HepG2 (cell line): ENCODE results near the gene FAAP100. TPM values are rescaled to one million over a fixed set of nuclear protein-coding genes. Genes with fewer than 3 reads are reported as not detected.

Experiments used
- GPN1 ChIP-seq: sonication (generic); formaldehyde crosslinking; IDR thresholded peaks from 2 replicates; pipeline ENCODE4 v1.5.1; 2020; ENCODE audit warnings: missing genetic modification reagents, borderline replicate concordance
- HNF4G ChIP-seq, 2 experiments: sonication (generic) in 1 of 2; formaldehyde crosslinking in 1 of 2; IDR thresholded peaks; 2 replicates each; pipeline versions ENCODE4 v1.4.0 to v1.6.1; 2011 to 2020; ENCODE audit warnings: borderline replicate concordance in 2 of 2, low read depth in 2 of 2, mild to moderate bottlenecking in 2 of 2, low read length in 1 of 2, missing genetic modification reagents in 1 of 2, moderate library complexity in 1 of 2
- MED13 ChIP-seq: sonication (generic); formaldehyde crosslinking; IDR thresholded peaks from 2 replicates; pipeline ENCODE4 v1.5.0; 2020; ENCODE audit warnings: missing genetic modification reagents
- NFATC3 ChIP-seq: sonication (generic); formaldehyde crosslinking; IDR thresholded peaks from 2 replicates; pipeline ENCODE4 v1.5.1; 2020; ENCODE audit warnings: mild to moderate bottlenecking, missing genetic modification reagents
- RELA ChIP-seq: sonication (generic); formaldehyde crosslinking; IDR thresholded peaks from 2 replicates; pipeline ENCODE4 v1.4.0; 2020; ENCODE audit warnings: missing genetic modification reagents
- ZIK1 ChIP-seq: sonication (generic); formaldehyde crosslinking; IDR thresholded peaks from 2 replicates; pipeline ENCODE4 v1.5.0; 2020; ENCODE audit warnings: mild to moderate bottlenecking, low read depth, missing genetic modification reagents, borderline replicate concordance
- ZNF484 ChIP-seq: sonication (generic); formaldehyde crosslinking; IDR thresholded peaks from 2 replicates; pipeline ENCODE4 v1.5.1; 2020; ENCODE audit warnings: mild to moderate bottlenecking, low read depth, missing genetic modification reagents, borderline replicate concordance
- ZNF552 ChIP-seq: sonication (generic); formaldehyde crosslinking; IDR thresholded peaks from 2 replicates; pipeline ENCODE4 v1.9.0; 2022; ENCODE audit warnings: missing genetic modification reagents, mild to moderate bottlenecking, borderline replicate concordance
- ZNF781 ChIP-seq: sonication (generic); formaldehyde crosslinking; IDR thresholded peaks from 2 replicates; pipeline ENCODE4 v1.5.1; 2020; ENCODE audit warnings: borderline replicate concordance, mild to moderate bottlenecking, missing genetic modification reagents; ENCODE audit errors: not compliant biosample characterization
- ZNF878 ChIP-seq: sonication (generic); formaldehyde crosslinking; IDR thresholded peaks from 2 replicates; pipeline ENCODE4 v1.8.1; 2023; ENCODE audit warnings: mild to moderate bottlenecking, missing genetic modification reagents, moderate library complexity
- polyA plus RNA-seq, 8 experiments: library from polyadenylated mRNA; depleted of rRNA in 3 of 8; stranded (reverse) in 7 of 8; unstranded in 1 of 8; fragments of >200 nt; fragmentation: Illumina TruSeq in 4 of 8; extraction: Trizol in 4 of 8; gene quantifications; 2 replicates each; pipeline versions ENCODE4 v1.2.1 to v1.2.3, GENCODE V29; 2011 to 2016; ENCODE audit warnings: low read depth in 4 of 8, missing spikeins in 1 of 8, mixed read lengths in 1 of 8; ENCODE audit not compliant: insufficient read depth in 1 of 8
- total RNA-seq, 5 experiments: library from RNA; depleted of rRNA; stranded (reverse); fragments of >200 nt; fragmentation: Illumina TruSeq; extraction: Trizol; gene quantifications; 2 replicates each; pipeline ENCODE4 v1.2.3, GENCODE V29; 2016; ENCODE audit warnings: low read depth in 1 of 5
- TF ChIP-seq, protein P1 (sequence below): fragments of 450-650 bp; IDR thresholded peaks from 2 replicates; pipeline ENCODE4 v1.6.1; 2017; ENCODE audit warnings: mild to moderate bottlenecking
- TF ChIP-seq, protein P2 (sequence below): sonication (generic); formaldehyde crosslinking; IDR thresholded peaks from 2 replicates; pipeline ENCODE4 v1.5.1; 2020; ENCODE audit warnings: mild to moderate bottlenecking, missing genetic modification reagents, borderline replicate concordance
- TF ChIP-seq, protein P3 (sequence below): sonication (generic); formaldehyde crosslinking; IDR thresholded peaks from 2 replicates; pipeline ENCODE4 v1.4.0; 2020; ENCODE audit warnings: missing genetic modification reagents, borderline replicate concordance

FAAP100 gene
- total and polyA plus RNA-seq, 2 of the 13 experiments (the other 11 are each of a cell fraction or from before 2014, with no cell fraction given), result 7.6 to 20.8 TPM

DNA sequence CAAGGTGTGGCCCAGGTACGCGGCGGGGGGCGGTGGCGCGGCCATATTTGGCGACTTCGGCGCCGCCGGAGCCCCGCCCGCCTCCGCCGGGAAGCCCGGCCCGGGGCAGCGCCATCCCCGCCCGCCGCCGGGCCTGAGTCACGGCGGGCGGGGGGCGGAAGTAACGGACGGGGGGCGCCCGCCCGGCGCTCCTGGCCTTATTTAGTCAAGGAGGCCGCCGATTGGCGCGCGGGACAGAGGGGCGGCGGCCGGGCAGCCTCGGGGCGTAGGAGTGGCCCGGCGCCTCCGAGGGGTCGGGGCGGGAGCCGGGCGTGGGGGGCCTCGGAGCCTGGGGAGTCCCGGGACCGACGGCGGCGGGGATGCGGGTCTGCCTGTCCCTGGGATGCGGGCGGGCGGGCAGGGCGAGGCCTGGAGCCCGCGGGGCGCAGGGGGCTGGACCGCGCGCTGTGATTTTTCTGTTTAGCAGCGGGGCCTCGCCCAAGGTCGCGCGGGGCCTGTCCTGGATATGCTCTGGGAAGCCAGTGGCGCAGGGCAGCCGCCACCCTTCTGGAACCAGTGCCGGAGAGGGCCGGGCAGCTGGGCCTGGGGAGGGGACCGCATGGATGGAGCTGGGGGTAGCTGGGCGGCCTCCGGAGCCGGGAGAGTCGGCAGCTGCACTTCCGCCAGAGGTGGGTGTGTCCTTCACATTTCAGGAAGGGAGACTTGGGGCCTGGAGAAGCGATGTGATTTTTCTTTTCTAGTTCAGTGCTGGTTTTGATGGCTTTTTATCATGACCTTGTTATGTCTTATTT, 37.2 kb downstream of the FAAP100 start (continued):
- TF ChIP-seq, protein P1, sequence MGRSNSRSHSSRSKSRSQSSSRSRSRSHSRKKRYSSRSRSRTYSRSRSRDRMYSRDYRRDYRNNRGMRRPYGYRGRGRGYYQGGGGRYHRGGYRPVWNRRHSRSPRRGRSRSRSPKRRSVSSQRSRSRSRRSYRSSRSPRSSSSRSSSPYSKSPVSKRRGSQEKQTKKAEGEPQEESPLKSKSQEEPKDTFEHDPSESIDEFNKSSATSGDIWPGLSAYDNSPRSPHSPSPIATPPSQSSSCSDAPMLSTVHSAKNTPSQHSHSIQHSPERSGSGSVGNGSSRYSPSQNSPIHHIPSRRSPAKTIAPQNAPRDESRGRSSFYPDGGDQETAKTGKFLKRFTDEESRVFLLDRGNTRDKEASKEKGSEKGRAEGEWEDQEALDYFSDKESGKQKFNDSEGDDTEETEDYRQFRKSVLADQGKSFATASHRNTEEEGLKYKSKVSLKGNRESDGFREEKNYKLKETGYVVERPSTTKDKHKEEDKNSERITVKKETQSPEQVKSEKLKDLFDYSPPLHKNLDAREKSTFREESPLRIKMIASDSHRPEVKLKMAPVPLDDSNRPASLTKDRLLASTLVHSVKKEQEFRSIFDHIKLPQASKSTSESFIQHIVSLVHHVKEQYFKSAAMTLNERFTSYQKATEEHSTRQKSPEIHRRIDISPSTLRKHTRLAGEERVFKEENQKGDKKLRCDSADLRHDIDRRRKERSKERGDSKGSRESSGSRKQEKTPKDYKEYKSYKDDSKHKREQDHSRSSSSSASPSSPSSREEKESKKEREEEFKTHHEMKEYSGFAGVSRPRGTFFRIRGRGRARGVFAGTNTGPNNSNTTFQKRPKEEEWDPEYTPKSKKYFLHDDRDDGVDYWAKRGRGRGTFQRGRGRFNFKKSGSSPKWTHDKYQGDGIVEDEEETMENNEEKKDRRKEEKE, result no peak
- TF ChIP-seq ZIK1 (CRISPR knock-in tag), result no peak
- no peak for TF ChIP-seq HNF4G (IDR thresholded peaks at IDR 0.05; ENCODE audit: borderline replicate concordance, low read depth, low read length)
- TF ChIP-seq HNF4G (CRISPR knock-in tag; IDR thresholded peaks at IDR 0.05; ENCODE audit: borderline replicate concordance, low read depth), result 0 out of 2 replicates have a peak, but pooled peaks have one; percentile 23
- peak; percentile 62; the same call in 1 of the 2 replicates for TF ChIP-seq MED13 (CRISPR knock-in tag)
- no peak for TF ChIP-seq GPN1
- TF ChIP-seq RELA (CRISPR knock-in tag), result 0 out of 2 replicates have a peak, but pooled peaks have one; percentile 47
- no peak for TF ChIP-seq ZNF552
- 0 out of 2 replicates have a peak, but pooled peaks have one; percentile 25 for TF ChIP-seq ZNF878
- TF ChIP-seq ZNF484 (CRISPR knock-in tag), result no peak
- TF ChIP-seq, protein P2, sequence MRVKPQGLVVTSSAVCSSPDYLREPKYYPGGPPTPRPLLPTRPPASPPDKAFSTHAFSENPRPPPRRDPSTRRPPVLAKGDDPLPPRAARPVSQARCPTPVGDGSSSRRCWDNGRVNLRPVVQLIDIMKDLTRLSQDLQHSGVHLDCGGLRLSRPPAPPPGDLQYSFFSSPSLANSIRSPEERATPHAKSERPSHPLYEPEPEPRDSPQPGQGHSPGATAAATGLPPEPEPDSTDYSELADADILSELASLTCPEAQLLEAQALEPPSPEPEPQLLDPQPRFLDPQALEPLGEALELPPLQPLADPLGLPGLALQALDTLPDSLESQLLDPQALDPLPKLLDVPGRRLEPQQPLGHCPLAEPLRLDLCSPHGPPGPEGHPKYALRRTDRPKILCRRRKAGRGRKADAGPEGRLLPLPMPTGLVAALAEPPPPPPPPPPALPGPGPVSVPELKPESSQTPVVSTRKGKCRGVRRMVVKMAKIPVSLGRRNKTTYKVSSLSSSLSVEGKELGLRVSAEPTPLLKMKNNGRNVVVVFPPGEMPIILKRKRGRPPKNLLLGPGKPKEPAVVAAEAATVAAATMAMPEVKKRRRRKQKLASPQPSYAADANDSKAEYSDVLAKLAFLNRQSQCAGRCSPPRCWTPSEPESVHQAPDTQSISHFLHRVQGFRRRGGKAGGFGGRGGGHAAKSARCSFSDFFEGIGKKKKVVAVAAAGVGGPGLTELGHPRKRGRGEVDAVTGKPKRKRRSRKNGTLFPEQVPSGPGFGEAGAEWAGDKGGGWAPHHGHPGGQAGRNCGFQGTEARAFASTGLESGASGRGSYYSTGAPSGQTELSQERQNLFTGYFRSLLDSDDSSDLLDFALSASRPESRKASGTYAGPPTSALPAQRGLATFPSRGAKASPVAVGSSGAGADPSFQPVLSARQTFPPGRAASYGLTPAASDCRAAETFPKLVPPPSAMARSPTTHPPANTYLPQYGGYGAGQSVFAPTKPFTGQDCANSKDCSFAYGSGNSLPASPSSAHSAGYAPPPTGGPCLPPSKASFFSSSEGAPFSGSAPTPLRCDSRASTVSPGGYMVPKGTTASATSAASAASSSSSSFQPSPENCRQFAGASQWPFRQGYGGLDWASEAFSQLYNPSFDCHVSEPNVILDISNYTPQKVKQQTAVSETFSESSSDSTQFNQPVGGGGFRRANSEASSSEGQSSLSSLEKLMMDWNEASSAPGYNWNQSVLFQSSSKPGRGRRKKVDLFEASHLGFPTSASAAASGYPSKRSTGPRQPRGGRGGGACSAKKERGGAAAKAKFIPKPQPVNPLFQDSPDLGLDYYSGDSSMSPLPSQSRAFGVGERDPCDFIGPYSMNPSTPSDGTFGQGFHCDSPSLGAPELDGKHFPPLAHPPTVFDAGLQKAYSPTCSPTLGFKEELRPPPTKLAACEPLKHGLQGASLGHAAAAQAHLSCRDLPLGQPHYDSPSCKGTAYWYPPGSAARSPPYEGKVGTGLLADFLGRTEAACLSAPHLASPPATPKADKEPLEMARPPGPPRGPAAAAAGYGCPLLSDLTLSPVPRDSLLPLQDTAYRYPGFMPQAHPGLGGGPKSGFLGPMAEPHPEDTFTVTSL, result peak; percentile 44; the same call in 1 of the 2 replicates
- no peak for TF ChIP-seq ZNF781 (CRISPR knock-in tag)
- TF ChIP-seq NFATC3, result no peak
- TF ChIP-seq, protein P3, sequence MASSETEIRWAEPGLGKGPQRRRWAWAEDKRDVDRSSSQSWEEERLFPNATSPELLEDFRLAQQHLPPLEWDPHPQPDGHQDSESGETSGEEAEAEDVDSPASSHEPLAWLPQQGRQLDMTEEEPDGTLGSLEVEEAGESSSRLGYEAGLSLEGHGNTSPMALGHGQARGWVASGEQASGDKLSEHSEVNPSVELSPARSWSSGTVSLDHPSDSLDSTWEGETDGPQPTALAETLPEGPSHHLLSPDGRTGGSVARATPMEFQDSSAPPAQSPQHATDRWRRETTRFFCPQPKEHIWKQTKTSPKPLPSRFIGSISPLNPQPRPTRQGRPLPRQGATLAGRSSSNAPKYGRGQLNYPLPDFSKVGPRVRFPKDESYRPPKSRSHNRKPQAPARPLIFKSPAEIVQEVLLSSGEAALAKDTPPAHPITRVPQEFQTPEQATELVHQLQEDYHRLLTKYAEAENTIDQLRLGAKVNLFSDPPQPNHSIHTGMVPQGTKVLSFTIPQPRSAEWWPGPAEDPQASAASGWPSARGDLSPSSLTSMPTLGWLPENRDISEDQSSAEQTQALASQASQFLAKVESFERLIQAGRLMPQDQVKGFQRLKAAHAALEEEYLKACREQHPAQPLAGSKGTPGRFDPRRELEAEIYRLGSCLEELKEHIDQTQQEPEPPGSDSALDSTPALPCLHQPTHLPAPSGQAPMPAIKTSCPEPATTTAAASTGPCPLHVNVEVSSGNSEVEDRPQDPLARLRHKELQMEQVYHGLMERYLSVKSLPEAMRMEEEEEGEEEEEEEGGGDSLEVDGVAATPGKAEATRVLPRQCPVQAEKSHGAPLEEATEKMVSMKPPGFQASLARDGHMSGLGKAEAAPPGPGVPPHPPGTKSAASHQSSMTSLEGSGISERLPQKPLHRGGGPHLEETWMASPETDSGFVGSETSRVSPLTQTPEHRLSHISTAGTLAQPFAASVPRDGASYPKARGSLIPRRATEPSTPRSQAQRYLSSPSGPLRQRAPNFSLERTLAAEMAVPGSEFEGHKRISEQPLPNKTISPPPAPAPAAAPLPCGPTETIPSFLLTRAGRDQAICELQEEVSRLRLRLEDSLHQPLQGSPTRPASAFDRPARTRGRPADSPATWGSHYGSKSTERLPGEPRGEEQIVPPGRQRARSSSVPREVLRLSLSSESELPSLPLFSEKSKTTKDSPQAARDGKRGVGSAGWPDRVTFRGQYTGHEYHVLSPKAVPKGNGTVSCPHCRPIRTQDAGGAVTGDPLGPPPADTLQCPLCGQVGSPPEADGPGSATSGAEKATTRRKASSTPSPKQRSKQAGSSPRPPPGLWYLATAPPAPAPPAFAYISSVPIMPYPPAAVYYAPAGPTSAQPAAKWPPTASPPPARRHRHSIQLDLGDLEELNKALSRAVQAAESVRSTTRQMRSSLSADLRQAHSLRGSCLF (CRISPR knock-in tag), result no peak
